K562 (cell line): Measurements from ENCODE around the gene CLCNKA. TPM values are rescaled to one million over a fixed set of nuclear protein-coding genes. Genes with fewer than 3 reads are reported as not detected.
A peak's percentile ranks its signal among the peaks of the same experiment; 100 is the strongest.

Source experiments
- ARID2 ChIP-seq: fragments of 450-650 bp; IDR thresholded peaks from 2 replicates; pipeline ENCODE4 v1.6.1; 2017; ENCODE audit warnings: antibody characterized with exemption, mild to moderate bottlenecking
- BRCA1 ChIP-seq, 2 experiments: fragments of 450-650 bp in 1 of 2; sonication (generic) in 1 of 2; formaldehyde crosslinking in 1 of 2; IDR thresholded peaks; 2 replicates each; pipeline versions ENCODE4 v1.5.0 to v1.6.1; 2017 to 2020; ENCODE audit warnings: mild to moderate bottlenecking in 1 of 2, missing genetic modification reagents in 1 of 2
- CBX5 ChIP-seq: IDR thresholded peaks from 2 replicates; pipeline ENCODE4 v1.6.1; 2014; ENCODE audit warnings: low read depth, borderline replicate concordance
- CCNT2 ChIP-seq: IDR thresholded peaks from 2 replicates; pipeline ENCODE4 v1.6.1; 2011; ENCODE audit warnings: borderline replicate concordance, low read depth, mild to moderate bottlenecking, moderate library complexity, mixed read lengths, low read length; ENCODE audit not compliant: insufficient read length; ENCODE audit errors: extremely low read depth
- ELF2 ChIP-seq: fragments of 250-450 bp; sonication (Bioruptor Pico); IDR thresholded peaks from 2 replicates; pipeline ENCODE4 v1.5.0; 2021; ENCODE audit warnings: mild to moderate bottlenecking
- FOXJ2 ChIP-seq: fragments of 200-800 bp; sonication (Bioruptor generic); IDR thresholded peaks from 2 replicates; pipeline ENCODE4 v1.6.1; 2016; ENCODE audit warnings: missing genetic modification characterization, missing compliant biosample characterization
- HMGN3 ChIP-seq: IDR thresholded peaks from 2 replicates; pipeline ENCODE4 v1.6.1; 2011; ENCODE audit warnings: borderline replicate concordance, low read depth, mild to moderate bottlenecking, mixed read lengths, low read length; ENCODE audit not compliant: insufficient read length; ENCODE audit errors: extremely low read depth
- IFI16 ChIP-seq: fragments of 250-450 bp; sonication (Bioruptor Pico); IDR thresholded peaks from 2 replicates; pipeline ENCODE4 v2.1.2; 2022; ENCODE audit warnings: mild to moderate bottlenecking, inconsistent platforms
- JUND ChIP-seq, 2 experiments: IDR thresholded peaks; 2 replicates in 1 of 2; 3 replicates in 1 of 2; pipeline ENCODE4 v1.6.1; 2011; ENCODE audit warnings: borderline replicate concordance in 2 of 2, low read depth in 2 of 2, low read length in 2 of 2, improper control_type of control experiment in 1 of 2, missing biosample characterization in 1 of 2, missing genetic modification characterization in 1 of 2, missing genetic modification reagents in 1 of 2
- KAT2B ChIP-seq: IDR thresholded peaks from one replicate; pipeline ENCODE4 v1.6.1; 2012; ENCODE audit warnings: low read depth, mild to moderate bottlenecking, control low read depth, inconsistent platforms, low read length, moderate library complexity
- KDM1A ChIP-seq, 2 experiments: fragments of 450-650 bp; IDR thresholded peaks; 2 replicates each; pipeline ENCODE4 v1.6.1; 2016; ENCODE audit warnings: mild to moderate bottlenecking in 2 of 2
- MIER1 ChIP-seq: fragments of 450-650 bp; IDR thresholded peaks from 2 replicates; pipeline ENCODE4 v1.6.1; 2016; ENCODE audit warnings: antibody characterized with exemption, mild to moderate bottlenecking, low read depth
- RHOXF2B ChIP-seq: fragments of 250-450 bp; sonication (Bioruptor Pico); conservative IDR thresholded peaks from 2 replicates; pipeline ENCODE4 v1.5.1; 2021
- SREBF1 ChIP-seq: fragments of 150-350 bp; IDR thresholded peaks from 2 replicates; pipeline ENCODE4 v1.6.1; 2014; ENCODE audit warnings: antibody characterized with exemption, low read depth, low read length, borderline replicate concordance
- SREBF2 ChIP-seq: sonication (generic); formaldehyde crosslinking; IDR thresholded peaks from 2 replicates; pipeline ENCODE4 v1.4.0; 2020; ENCODE audit warnings: mild to moderate bottlenecking, missing genetic modification reagents
- TRIM28 ChIP-seq: fragments of 450-650 bp; IDR thresholded peaks from 2 replicates; pipeline ENCODE4 v1.6.1; 2017
- ZNF146 ChIP-seq: IDR thresholded peaks from one replicate; pipeline ENCODE4 v1.6.1; 2018; ENCODE audit warnings: missing compliant biosample characterization; ENCODE audit not compliant: unreplicated experiment
- ZNF444 ChIP-seq: fragments of 250-450 bp; sonication (Bioruptor Pico); IDR thresholded peaks from 2 replicates; pipeline ENCODE4 v1.4.0; 2020; ENCODE audit warnings: mild to moderate bottlenecking, moderate library complexity
- ZNF77 ChIP-seq: fragments of 250-450 bp; sonication (Bioruptor Pico); IDR thresholded peaks from 2 replicates; pipeline ENCODE4 v1.5.0; 2020
- polyA plus RNA-seq, 8 experiments: library from polyadenylated mRNA; depleted of rRNA in 4 of 8; stranded (reverse) in 5 of 8; unstranded in 3 of 8; fragments of >200 nt; fragmentation: Nextera tagmentation in 2 of 8; fragmentation: Illumina TruSeq in 1 of 8; extraction: Ambion mirVana in 2 of 8; extraction: Trizol in 1 of 8; gene quantifications; 2 replicates each; pipeline versions ENCODE4 v1.2.1 to v1.2.3, GENCODE V29; 2011 to 2014; ENCODE audit warnings: inconsistent platforms in 1 of 8, missing spikeins in 1 of 8
- total RNA-seq, 7 experiments: library from RNA; depleted of rRNA in 6 of 7; stranded (reverse); fragments of >200 nt in 6 of 7; fragmentation: Illumina TruSeq in 2 of 7; extraction: Trizol in 2 of 7; gene quantifications; 2 replicates each; pipeline versions ENCODE4 v1.2.1 to v1.2.3, GENCODE V29; 2011 to 2021; ENCODE audit warnings: low replicate concordance in 1 of 7
- TF ChIP-seq, protein P1 (sequence below): fragments of 450-650 bp; formaldehyde crosslinking; IDR thresholded peaks from 2 replicates; pipeline ENCODE4 v1.4.0; 2020; ENCODE audit warnings: mild to moderate bottlenecking
- TF ChIP-seq, protein P2 (sequence below): sonication (generic); formaldehyde crosslinking; IDR thresholded peaks from 2 replicates; pipeline ENCODE4 v1.8.1; 2022; ENCODE audit warnings: missing genetic modification reagents
- TF ChIP-seq, protein P3 (sequence below): fragments of 450-650 bp; formaldehyde crosslinking; IDR thresholded peaks from 2 replicates; pipeline ENCODE4 v1.4.0; 2022; ENCODE audit warnings: missing genetic modification characterization

Gene CLCNKA
- total and polyA plus RNA-seq, 9 of the 15 experiments (the other 6 are each of a cell fraction or from before 2014, with no cell fraction given), result 0.03 to 0.37 (median 0.10) TPM; not detected in 3

DNA sequence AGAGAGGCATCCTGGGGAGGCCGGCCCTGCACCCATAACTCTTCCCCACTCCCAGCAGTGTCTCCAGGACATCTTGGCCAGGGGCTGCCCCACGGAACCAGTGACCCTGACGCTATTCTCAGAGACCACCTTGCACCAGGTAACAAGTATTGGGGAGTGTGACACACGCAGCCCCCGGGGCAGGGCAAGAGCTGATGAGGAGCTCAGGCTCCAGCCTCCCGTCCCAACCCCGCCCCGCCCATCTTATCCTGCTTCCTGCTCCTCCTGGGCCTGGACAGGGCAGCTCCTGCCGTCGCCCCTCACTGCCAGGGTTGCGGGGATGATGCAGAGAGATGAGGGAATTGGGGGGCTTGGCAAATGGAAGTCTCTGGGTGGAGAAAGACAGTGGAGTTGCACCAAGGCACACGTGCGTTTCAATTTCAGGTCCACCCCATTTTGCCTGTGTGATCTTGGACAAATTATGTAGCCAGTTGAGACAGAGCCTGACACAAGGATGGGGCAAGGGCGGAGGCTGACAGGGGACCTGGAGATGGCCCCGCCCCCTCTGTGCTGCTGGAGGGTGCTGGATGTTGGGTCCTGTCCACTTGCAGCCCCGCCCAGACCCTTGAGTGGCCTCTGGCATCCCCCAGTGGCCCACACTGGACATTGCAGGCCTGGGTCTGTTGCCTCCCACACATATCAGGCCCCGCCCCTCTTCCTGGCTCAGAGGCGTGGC lies 10.7 kb downstream of the CLCNKA start (continued):
- TF ChIP-seq MIER1 (no peak), SREBF1 (0 out of 2 replicates have a peak, but pooled peaks have one; percentile 19), RHOXF2B (CRISPR knock-in tag) (0 out of 2 replicates have a peak, but pooled peaks have one; percentile 50), ZNF444 (CRISPR knock-in tag) (no peak), IFI16 (CRISPR knock-in tag) (no peak), SREBF2 (no peak), ARID2 (peak; percentile 98), ELF2 (CRISPR knock-in tag) (no peak), HMGN3 (no peak), TRIM28 (peak; percentile 57; the same call in 1 of the 2 replicates), CBX5 (no peak), FOXJ2 (tag) (no peak), CCNT2 (no peak), BRCA1 (IDR thresholded peaks at IDR 0.05) (no peak), BRCA1 (CRISPR knock-in tag; IDR thresholded peaks at IDR 0.05) (no peak), KAT2B (no peak), KDM1A (IDR thresholded peaks at IDR 0.05) (no peak), JUND (IDR thresholded peaks at IDR 0.05; ENCODE audit: borderline replicate concordance, low read depth, low read length) (peak; percentile 65; the same call in 1 of the 2 replicates), JUND (tag; IDR thresholded peaks at IDR 0.05; ENCODE audit: borderline replicate concordance, low read depth, low read length) (no peak; the same call in 2 of the 3 replicates), ZNF146 (CRISPR knock-in tag) (no peak), ZNF77 (CRISPR knock-in tag) (no peak)
- TF ChIP-seq, protein P1, sequence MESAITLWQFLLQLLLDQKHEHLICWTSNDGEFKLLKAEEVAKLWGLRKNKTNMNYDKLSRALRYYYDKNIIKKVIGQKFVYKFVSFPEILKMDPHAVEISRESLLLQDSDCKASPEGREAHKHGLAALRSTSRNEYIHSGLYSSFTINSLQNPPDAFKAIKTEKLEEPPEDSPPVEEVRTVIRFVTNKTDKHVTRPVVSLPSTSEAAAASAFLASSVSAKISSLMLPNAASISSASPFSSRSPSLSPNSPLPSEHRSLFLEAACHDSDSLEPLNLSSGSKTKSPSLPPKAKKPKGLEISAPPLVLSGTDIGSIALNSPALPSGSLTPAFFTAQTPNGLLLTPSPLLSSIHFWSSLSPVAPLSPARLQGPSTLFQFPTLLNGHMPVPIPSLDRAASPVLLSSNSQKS (CRISPR knock-in tag), result no peak
- TF ChIP-seq, protein P2, sequence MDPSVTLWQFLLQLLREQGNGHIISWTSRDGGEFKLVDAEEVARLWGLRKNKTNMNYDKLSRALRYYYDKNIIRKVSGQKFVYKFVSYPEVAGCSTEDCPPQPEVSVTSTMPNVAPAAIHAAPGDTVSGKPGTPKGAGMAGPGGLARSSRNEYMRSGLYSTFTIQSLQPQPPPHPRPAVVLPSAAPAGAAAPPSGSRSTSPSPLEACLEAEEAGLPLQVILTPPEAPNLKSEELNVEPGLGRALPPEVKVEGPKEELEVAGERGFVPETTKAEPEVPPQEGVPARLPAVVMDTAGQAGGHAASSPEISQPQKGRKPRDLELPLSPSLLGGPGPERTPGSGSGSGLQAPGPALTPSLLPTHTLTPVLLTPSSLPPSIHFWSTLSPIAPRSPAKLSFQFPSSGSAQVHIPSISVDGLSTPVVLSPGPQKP, result no peak
- TF ChIP-seq, protein P3, sequence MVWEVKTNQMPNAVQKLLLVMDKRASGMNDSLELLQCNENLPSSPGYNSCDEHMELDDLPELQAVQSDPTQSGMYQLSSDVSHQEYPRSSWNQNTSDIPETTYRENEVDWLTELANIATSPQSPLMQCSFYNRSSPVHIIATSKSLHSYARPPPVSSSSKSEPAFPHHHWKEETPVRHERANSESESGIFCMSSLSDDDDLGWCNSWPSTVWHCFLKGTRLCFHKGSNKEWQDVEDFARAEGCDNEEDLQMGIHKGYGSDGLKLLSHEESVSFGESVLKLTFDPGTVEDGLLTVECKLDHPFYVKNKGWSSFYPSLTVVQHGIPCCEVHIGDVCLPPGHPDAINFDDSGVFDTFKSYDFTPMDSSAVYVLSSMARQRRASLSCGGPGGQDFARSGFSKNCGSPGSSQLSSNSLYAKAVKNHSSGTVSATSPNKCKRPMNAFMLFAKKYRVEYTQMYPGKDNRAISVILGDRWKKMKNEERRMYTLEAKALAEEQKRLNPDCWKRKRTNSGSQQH, result no peak
